Measurements from ENCODE around the gene GCK. TPM values are rescaled to one million over a fixed set of nuclear protein-coding genes. Genes with fewer than 3 reads are reported as not detected.

GCK gene
- 0.68 TPM for polyA plus RNA-seq

DNA sequence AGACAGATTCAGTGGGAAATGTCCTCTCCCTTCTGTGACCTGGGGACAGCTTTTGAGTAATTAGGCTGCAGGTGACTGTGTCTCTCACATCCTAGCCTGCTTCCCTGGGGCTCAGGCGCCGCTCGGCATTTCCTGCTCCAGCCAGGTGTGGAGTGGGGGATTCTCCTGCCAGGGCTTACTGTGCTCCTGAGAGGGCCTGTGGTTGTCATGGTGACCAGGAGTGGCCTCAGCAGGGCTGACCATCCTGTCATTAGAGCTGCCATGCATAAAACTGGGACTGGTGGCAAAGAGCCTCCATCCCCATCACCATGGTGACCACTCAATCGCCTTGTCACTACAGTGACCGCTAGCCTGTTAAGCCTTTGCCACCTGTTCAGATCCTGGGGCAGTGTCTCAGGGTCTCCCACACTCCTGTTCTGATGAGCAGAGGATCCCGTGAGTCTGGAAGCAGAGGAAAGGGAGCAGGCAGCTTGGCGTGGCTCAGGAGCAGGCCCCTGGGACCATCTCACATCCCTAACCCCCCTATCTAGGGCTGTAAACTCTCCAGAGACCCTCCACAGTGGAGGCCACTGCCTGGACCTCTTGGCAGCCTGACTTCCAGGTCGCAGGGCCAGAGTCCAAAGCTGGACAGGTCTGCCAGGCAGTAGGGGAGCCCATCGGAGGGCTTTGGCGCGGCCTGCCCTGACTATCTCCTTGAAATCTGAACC, at the start of gene GCK:
GCK (minus strand) TSS at position 154 of the 707 bp plus-strand sequence. CDS start 486 bp downstream, outside the sequence.
- Mint-ChIP-seq H3K36me3 (no peaks in the 10 kb centered on the region), H3K27me3 (peaks cover 3% of the 10 kb centered on the region), H3K27ac (no peak within 1 kb of the TSS), H3K4me1 (no peaks in the 10 kb centered on the region), H3K4me3 (no peak within 1 kb of the TSS), H3K9me3 (no peaks in the 10 kb centered on the region)

DNA sequence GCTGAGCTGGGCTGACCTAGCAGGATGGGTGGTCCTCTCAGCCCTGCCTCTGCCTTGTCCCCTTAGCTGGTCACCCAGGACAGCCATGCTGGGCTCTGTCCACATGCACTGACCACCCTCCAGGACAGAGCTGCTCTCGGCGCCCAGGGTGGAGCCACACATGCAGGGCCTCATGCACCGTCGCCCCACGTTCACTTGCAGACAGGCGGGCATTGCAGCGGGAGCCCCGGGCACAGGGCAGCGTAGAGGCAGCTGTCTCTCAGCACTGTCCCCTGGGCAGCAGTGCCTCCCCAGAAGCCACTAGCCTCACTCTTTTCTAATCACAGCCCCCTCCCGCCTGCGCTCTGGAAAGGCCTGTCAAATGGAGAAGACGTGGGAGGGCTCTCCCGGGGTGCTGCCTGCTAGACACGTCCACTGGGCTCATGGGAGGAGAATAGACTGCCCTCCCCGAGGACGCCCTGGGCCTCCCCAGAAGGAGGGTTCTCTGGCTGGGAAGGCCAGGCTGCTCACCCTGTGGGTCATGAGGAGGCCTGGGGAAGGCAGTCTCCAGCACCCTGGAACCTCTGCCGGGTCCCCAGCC, 49.0 kb upstream of the GCK start:
- H3K4me1 Mint-ChIP-seq: peaks cover 0 to 2% (median 2%) of the 10 kb centered on the region in 3 donors
- peaks cover 5% of the 10 kb centered on the region for H3K27me3 Mint-ChIP-seq
- H3K36me3 Mint-ChIP-seq: no peaks in the 10 kb centered on the region
- H3K4me3 Mint-ChIP-seq: no peak overlapping the region
- no peak overlapping the region for H3K27ac Mint-ChIP-seq
- H3K9me3 Mint-ChIP-seq: no peaks in the 10 kb centered on the region

DNA sequence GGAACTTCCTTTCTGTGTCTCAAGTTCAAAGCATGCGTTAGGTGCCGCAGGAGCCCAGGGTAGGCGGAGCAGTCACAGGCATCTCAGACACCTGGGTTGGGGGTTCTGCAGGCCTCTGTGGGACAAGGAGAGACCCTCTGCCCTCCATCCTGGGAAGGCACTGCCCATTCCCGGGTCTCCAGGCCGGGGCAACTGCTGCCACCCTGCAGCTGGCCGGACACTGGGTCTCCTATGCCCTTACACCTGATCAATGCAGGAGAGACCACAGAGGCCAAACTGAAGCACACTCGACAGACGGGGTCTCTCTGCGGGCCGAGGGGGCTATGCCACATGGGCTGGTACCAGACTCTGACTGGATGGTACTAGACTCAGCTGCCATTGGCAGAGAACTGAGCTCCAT, 48.5 kb upstream of the GCK start:
- Mint-ChIP-seq H3K4me3 (no peak overlapping the region), H3K4me1 (peaks cover 0 to 2% (median 2%) of the 10 kb centered on the region in 3 donors), H3K27me3 (peaks cover 5% of the 10 kb centered on the region), H3K9me3 (no peaks in the 10 kb centered on the region), H3K36me3 (no peaks in the 10 kb centered on the region), H3K27ac (no peak overlapping the region)

DNA sequence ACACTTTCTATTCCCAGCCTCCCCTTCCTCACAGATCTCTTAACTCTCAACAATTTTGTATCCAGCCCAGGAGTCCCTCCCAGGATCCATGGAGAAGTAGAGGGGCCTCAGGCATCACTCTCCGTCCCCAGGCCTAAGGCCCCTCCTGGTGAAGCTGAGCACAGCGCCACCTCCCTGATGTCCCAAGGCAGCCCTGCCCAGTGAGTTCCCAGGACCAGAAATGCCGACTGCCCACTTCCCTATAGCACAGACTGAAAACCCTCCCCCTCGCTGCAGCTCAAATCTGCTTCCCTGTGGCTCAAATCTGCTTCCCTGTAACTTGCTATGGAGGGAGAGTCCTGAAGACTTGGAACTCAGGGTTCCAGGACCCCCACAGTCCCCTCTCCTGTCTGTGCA, 47.1 kb upstream of the GCK start:
- Mint-ChIP-seq H3K4me3 (no peak overlapping the region), H3K36me3 (no peaks in the 10 kb centered on the region), H3K27me3 (peaks cover 5% of the 10 kb centered on the region), H3K9me3 (no peaks in the 10 kb centered on the region), H3K4me1 (peaks cover 0 to 2% (median 2%) of the 10 kb centered on the region in 3 donors), H3K27ac (peak overlapping the region in 1 of 3 donors; percentile 53)

DNA sequence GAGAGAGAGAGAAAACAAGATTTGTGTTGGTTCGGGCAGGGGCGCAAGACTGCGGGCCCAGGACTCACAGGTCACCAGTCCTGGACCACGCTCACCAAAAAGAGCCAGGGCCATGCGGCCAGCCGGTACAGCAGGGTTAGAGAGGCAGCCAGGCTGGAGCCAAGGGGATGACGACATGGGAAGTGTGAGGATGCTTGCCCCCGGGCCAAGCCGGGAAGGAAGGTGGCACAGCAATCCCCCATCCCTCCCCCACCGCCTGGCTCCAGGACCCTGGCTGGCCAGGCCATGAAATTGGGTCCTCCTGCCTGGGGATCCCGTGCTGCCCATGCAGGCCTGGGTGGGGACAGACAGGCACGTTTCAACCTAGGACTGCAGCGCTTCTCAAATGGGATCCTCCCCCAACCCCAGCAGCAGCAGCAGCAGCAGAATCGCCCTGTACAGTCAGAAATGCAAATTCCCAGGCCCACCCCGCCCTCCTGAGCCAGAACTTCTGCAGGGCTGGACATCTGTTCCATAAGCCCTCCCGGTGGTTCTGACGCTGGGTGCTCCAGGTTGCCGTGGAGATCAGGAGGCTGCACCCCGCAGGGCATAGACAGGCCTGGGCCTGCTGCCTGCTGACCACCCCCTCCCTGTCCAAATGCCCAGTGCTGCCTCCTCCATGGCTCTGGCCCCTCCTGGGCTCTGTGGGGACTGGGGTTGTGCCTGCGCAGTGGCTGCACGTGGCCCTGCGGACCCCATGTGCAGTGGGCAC, 46.5 kb upstream of the GCK start:
- no peaks in the 10 kb centered on the region for H3K36me3 Mint-ChIP-seq
- H3K27ac Mint-ChIP-seq: peak overlapping the region in 1 of 3 donors; percentile 53
- H3K4me3 Mint-ChIP-seq: no peak overlapping the region
- H3K27me3 Mint-ChIP-seq: peaks cover 5% of the 10 kb centered on the region
- peaks cover 0 to 2% (median 2%) of the 10 kb centered on the region in 3 donors for H3K4me1 Mint-ChIP-seq
- H3K9me3 Mint-ChIP-seq: no peaks in the 10 kb centered on the region

DNA sequence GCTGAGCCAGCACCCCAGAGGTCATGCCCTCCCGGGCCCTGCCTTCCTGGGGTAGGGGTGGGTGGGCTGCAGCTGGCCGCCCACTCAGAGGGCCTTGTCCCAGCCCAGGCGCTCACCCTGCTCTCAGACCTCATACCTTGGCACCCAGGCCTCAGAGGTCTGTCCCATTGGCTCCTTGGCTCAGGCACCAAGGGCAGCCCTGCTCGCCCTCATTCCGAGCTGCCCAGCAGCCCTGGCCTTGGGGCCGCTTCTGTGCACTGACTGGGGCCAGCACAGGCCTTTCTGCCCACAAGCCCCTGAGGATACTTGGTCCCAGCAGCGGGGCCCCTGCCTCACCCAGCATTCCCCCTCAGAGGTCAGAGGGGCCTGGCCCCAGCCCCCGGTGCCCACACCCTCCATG, 45.8 kb upstream of the GCK start:
- no peak overlapping the region for H3K27ac Mint-ChIP-seq
- no peaks in the 10 kb centered on the region for H3K9me3 Mint-ChIP-seq
- H3K4me1 Mint-ChIP-seq: peaks cover 0 to 2% (median 2%) of the 10 kb centered on the region in 3 donors
- H3K27me3 Mint-ChIP-seq: peaks cover 5% of the 10 kb centered on the region
- no peak overlapping the region for H3K4me3 Mint-ChIP-seq
- H3K36me3 Mint-ChIP-seq: no peaks in the 10 kb centered on the region

DNA sequence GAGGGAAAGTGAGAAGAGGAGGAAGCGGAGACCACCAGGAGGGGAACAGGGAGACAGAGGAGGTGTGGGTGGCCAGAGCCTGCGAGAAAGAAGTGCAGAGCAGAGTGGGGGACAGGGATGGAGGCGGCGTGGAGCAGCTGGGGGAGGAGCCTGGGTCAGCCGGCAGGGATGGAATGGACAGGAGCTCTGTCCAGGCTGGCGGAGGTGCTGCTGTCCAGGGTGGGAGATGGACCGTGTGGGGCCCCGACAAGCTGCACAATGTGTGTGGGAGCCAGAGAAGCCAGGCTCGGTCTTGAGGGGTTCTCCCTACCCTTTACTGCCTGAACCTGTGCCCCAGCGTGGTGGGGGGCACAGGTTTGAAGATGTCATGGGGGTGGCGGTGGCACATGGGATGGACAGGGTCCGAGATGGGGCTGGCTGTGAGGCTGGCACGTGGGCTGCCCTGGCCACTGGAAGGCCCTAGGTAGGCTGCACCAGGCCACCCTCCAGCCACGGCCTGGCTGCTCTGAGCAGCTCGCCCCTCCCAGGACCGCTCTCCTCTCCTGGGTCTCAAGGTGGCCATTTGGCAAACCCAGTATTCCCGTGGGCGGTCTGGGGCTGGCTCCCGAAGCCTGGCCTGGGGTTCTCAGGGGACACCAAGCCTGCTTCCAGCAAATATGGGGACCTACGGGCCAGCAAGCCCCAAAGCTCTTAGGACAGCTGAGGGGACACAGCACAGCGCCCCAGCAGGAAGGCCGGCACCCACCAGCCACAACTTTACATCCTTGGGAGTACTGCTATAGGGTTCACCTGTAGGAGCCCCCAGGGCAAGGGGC, 43.9 kb upstream of the GCK start:
- Mint-ChIP-seq H3K27me3 (peaks cover 1% of the 10 kb centered on the region), H3K36me3 (no peaks in the 10 kb centered on the region), H3K27ac (peak overlapping the region in 1 of 3 donors; percentile 69)

DNA sequence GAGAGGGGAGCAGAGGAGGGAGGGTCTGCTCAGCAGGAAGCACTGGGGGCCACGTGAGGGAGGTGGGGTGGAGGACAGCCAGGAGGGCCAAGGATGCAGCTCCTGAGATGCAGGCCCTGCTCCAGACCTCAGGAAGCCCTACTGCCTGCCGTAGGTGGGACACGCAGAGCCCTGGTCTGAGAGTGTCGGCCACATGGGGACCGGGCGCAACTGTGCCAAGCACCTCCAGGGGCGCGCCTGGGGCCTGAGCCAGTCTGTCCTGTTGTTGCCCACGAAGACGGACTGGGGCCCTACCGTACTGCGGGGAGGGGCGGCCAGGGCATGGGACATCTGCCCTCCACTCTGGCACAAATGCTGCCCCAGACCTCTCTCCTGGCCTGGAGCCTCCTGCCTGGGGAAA, 43.2 kb upstream of the GCK start:
- Mint-ChIP-seq H3K27ac (no peak overlapping the region), H3K9me3 (no peaks in the 10 kb centered on the region), H3K27me3 (no peaks in the 10 kb centered on the region), H3K36me3 (no peaks in the 10 kb centered on the region), H3K4me3 (no peak overlapping the region), H3K4me1 (peaks cover 0 to 2% (median 2%) of the 10 kb centered on the region in 3 donors)

More for the DNA sequence above, 43.9 kb upstream of the GCK start:
- Mint-ChIP-seq H3K9me3 (no peaks in the 10 kb centered on the region), H3K4me3 (no peak overlapping the region), H3K4me1 (peaks cover 0 to 2% (median 2%) of the 10 kb centered on the region in 3 donors)

DNA sequence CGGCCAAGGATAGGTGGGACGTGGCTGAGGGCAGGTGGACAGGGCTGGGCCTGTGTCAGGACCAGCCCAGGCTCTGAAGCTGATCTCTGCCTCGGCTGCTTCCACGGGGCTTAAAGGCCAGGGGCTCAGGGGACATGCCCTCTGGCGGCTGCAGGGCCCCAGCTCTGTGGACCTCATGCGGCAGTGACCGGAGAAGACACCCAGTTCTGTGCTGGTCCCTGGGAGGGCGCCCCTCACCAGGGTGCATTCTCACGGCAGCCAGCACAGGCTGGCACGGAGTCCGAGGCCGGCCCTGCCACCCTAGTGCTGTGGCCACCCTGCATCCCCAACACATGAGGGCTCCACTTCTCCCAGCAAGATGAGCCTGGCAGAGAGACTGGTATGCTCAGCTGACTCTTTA, 41.8 kb upstream of the GCK start:
- Mint-ChIP-seq H3K4me1 (peaks cover 0 to 2% (median 2%) of the 10 kb centered on the region in 3 donors), H3K27me3 (peaks cover 2% of the 10 kb centered on the region), H3K4me3 (peak overlapping the region in 1 of 4 donors; percentile 39), H3K9me3 (no peaks in the 10 kb centered on the region), H3K27ac (no peak overlapping the region), H3K36me3 (no peaks in the 10 kb centered on the region)

DNA sequence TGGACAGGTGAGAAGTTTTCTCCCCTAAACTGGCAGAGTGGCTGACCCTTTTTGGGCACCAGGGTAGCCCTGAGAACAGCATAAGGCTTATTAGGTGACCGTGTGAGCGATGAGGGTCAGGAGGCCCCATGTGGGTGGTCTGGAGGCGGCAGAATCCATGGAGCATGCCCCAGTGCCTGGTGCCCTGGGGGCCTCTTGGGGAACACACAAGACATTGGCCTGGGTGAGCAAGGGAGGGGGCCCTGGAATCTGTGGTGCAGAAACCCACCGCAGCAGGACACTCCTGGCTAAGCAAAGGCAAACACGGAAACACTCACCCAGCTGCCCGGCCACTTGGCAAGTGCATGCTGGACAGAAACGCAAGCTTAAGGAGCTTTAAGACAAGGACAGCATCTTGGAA, 41.0 kb upstream of the GCK start:
- Mint-ChIP-seq H3K27ac (no peak overlapping the region), H3K9me3 (no peaks in the 10 kb centered on the region), H3K27me3 (peaks cover 6% of the 10 kb centered on the region), H3K36me3 (no peaks in the 10 kb centered on the region), H3K4me3 (no peak overlapping the region), H3K4me1 (no peaks in the 10 kb centered on the region)

DNA sequence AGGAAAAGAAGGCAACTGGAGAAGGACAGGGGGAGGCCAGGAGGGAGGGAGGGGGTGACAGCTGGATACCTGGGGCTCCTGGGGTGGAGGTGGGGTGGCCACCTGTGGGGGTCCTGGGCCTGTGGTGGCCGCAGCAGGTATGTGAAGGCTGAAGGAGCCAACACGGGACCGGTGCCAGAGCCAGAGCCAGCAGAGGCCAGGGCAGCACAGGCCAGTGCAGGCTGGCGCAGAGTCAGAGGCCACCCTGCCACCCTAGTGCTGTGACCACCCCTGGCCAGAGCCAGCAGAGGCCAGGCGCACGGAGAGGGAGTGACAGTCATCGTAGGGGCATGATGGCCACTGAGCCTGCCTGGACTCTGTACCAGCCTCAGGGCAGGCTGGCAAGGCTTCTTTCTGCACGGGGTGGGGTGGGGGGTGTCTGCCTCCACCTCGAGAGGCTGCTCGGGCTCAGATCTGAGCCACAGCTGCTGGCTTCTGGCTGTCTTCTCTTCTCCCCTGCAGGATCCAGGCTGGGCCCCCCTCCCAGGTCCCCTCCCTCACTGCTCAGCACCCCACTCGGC, 40.4 kb upstream of the GCK start:
- Mint-ChIP-seq H3K9me3 (no peaks in the 10 kb centered on the region), H3K27ac (no peak overlapping the region), H3K4me1 (no peaks in the 10 kb centered on the region), H3K4me3 (no peak overlapping the region), H3K27me3 (peaks cover 6% of the 10 kb centered on the region), H3K36me3 (no peaks in the 10 kb centered on the region)

DNA sequence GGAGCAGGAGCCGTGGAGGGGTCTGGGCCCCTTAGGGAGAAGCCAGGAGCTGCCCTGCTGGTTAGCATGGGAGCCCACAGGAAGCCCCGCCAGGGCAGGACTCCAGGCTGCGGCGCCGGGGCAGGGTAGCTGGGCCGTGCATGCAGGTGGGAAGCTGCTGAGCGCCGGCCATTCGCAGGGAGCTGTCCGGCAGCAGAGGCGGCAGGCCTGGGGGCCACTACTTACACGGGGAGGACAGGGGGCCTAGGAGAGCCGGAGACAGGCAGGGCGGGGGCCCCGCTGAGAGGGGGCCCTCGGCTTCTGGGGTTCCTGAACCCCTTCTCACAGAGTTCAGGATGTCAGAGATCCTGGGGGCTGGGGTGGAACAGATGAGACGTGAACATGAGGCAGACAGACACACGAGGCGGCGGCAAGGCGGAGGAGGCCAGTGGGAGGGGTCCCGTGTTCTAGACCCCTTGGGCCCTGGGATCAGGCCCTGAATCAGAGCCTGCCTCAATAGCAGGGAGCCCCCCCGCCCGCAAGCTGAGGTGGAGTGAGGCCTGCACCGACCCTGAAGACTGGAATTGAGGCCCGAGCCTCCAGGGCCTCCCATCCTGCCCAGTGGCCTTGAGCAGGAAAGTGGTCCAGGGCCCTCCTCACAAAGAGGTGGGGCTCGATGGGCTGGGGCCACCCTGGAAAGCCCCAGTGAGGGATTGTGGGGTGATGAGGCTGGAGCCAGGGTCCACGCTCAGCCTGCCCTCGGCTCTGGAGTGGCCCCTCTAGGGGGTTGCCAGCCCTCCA, 39.5 kb upstream of the GCK start:
- no peak overlapping the region for H3K27ac Mint-ChIP-seq
- no peaks in the 10 kb centered on the region for H3K4me1 Mint-ChIP-seq
- H3K27me3 Mint-ChIP-seq: peaks cover 10% of the 10 kb centered on the region
- no peak overlapping the region for H3K4me3 Mint-ChIP-seq
- no peaks in the 10 kb centered on the region for H3K36me3 Mint-ChIP-seq
- H3K9me3 Mint-ChIP-seq: no peaks in the 10 kb centered on the region

DNA sequence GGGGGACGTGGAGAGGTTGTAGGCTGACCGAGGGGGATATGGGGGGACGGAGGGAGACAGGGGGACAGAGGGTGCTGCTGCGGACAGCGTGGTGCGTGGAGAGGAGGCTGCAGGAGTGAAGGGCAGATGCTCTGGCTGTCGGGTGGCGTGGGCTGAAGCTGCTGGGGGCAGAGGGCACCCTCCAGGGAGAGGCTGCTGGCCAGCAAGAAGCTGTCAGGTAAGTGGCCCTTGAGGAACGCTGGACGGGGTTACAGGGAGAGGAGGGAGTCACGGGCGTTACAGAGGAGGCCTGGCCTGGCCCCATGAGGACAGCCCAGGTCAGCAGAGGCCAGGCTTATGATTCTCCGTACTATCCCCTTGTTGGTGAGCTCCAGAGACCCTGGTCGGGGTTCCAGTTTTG, 38.7 kb upstream of the GCK start:
- no peaks in the 10 kb centered on the region for H3K4me1 Mint-ChIP-seq
- no peaks in the 10 kb centered on the region for H3K36me3 Mint-ChIP-seq
- no peak overlapping the region for H3K27ac Mint-ChIP-seq
- no peaks in the 10 kb centered on the region for H3K9me3 Mint-ChIP-seq
- H3K4me3 Mint-ChIP-seq: no peak overlapping the region
- peaks cover 10% of the 10 kb centered on the region for H3K27me3 Mint-ChIP-seq

DNA sequence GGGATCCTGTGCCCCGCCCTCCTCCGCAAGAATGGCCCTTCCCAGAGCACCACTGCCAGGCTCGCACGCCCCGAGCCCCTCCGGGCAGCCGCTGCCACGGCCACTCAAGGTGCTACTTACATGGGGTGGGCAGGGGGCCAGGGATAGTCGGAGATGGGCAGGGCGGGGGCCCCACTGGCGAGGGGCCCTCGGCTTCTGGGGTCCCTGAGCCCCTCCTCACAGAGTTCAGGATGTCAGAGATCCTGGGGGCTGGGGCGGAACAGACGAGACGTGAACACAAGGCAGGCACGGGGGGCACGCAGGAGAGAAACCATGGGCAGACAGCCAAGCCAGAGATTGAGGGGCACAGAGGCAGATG, 37.1 kb upstream of the GCK start:
- no peak overlapping the region for H3K27ac Mint-ChIP-seq
- no peak overlapping the region for H3K4me3 Mint-ChIP-seq
- no peaks in the 10 kb centered on the region for H3K9me3 Mint-ChIP-seq
- no peaks in the 10 kb centered on the region for H3K36me3 Mint-ChIP-seq
- H3K4me1 Mint-ChIP-seq: no peaks in the 10 kb centered on the region
- peaks cover 10% of the 10 kb centered on the region for H3K27me3 Mint-ChIP-seq
